ENCODE data around the gene MAP6D1.

MAP6D1 gene

GRCh38 chr3:183811638-183812037 lies 13.7 kb downstream of the MAP6D1 start:
- H3K36me3 ChIP-seq (ENCODE audit: control insufficient read depth in 1 of 2, insufficient read depth in 2 of 2, low read length in 2 of 2), result peaks cover 46 to 50% of the 10 kb centered on the region in 2 donors

GRCh38 chr3:183810643-183811594 lies 14.5 kb downstream of the MAP6D1 start:
- peaks cover 49 to 58% of the 10 kb centered on the region in 2 donors for H3K36me3 ChIP-seq (ENCODE audit: control insufficient read depth in 1 of 2, insufficient read depth in 2 of 2, low read length in 2 of 2)
- no peak overlapping the region for H3K4me3 ChIP-seq (ENCODE audit: low read depth in 1 of 2, low read length in 2 of 2)
- peaks cover 0 to 6% of the 10 kb centered on the region in 2 donors for H3K4me1 ChIP-seq (ENCODE audit: control insufficient read depth in 1 of 2, insufficient read depth in 2 of 2, low read length in 2 of 2)

More at GRCh38 chr3:183811638-183812037, 13.7 kb downstream of the MAP6D1 start:
- H3K4me1 ChIP-seq (ENCODE audit: control insufficient read depth in 1 of 2, insufficient read depth in 2 of 2, low read length in 2 of 2), result peaks cover 0 to 6% of the 10 kb centered on the region in 2 donors
- H3K9me3 ChIP-seq (ENCODE audit: control insufficient read depth in 1 of 2, low read length in 2 of 2), result no peaks in the 10 kb centered on the region
- no peak overlapping the region for H3K27ac ChIP-seq (ENCODE audit: low read length)
- H3K27me3 ChIP-seq (ENCODE audit: low read depth, low read length), result no peaks in the 10 kb centered on the region
- H3K4me3 ChIP-seq (ENCODE audit: low read depth in 1 of 2, low read length in 2 of 2), result no peak overlapping the region

GRCh38 chr3:183809270-183809669 lies 16.1 kb downstream of the MAP6D1 start:
- no peaks in the 10 kb centered on the region for H3K9me3 ChIP-seq (ENCODE audit: control insufficient read depth in 1 of 2, low read length in 2 of 2)
- H3K4me3 ChIP-seq (ENCODE audit: low read depth in 1 of 2, low read length in 2 of 2), result no peak overlapping the region
- H3K27me3 ChIP-seq (ENCODE audit: low read depth, low read length), result no peaks in the 10 kb centered on the region
- H3K36me3 ChIP-seq (ENCODE audit: control insufficient read depth in 1 of 2, insufficient read depth in 2 of 2, low read length in 2 of 2), result peaks cover 56 to 74% of the 10 kb centered on the region in 2 donors
- peaks cover 0 to 6% of the 10 kb centered on the region in 2 donors for H3K4me1 ChIP-seq (ENCODE audit: control insufficient read depth in 1 of 2, insufficient read depth in 2 of 2, low read length in 2 of 2)
- H3K27ac ChIP-seq (ENCODE audit: low read length), result no peak overlapping the region

More at GRCh38 chr3:183810643-183811594, 14.5 kb downstream of the MAP6D1 start:
- Histone ChIP-seq H3K27me3 (ENCODE audit: low read depth, low read length) (no peaks in the 10 kb centered on the region), H3K9me3 (ENCODE audit: control insufficient read depth in 1 of 2, low read length in 2 of 2) (no peaks in the 10 kb centered on the region), H3K27ac (ENCODE audit: low read length) (no peak overlapping the region)

GRCh38 chr3:183808355-183808754 lies 17.0 kb downstream of the MAP6D1 start:
- H3K27ac ChIP-seq (ENCODE audit: low read length), result no peak overlapping the region
- H3K36me3 ChIP-seq (ENCODE audit: control insufficient read depth in 1 of 2, insufficient read depth in 2 of 2, low read length in 2 of 2), result peaks cover 59 to 83% of the 10 kb centered on the region in 2 donors
- H3K4me3 ChIP-seq (ENCODE audit: low read depth in 1 of 2, low read length in 2 of 2), result no peak overlapping the region
- H3K27me3 ChIP-seq (ENCODE audit: low read depth, low read length), result no peaks in the 10 kb centered on the region
- peaks cover 0 to 6% of the 10 kb centered on the region in 2 donors for H3K4me1 ChIP-seq (ENCODE audit: control insufficient read depth in 1 of 2, insufficient read depth in 2 of 2, low read length in 2 of 2)
- no peaks in the 10 kb centered on the region for H3K9me3 ChIP-seq (ENCODE audit: control insufficient read depth in 1 of 2, low read length in 2 of 2)

- Histone ChIP-seq H3K9me3 (ENCODE audit: control insufficient read depth in 1 of 2, low read length in 2 of 2) (no peaks in the 10 kb centered on the region), H3K27ac (ENCODE audit: low read length) (no peak overlapping the region), H3K36me3 (ENCODE audit: control insufficient read depth in 1 of 2, insufficient read depth in 2 of 2, low read length in 2 of 2) (peaks cover 59 to 88% of the 10 kb centered on the region in 2 donors), H3K27me3 (ENCODE audit: low read depth, low read length) (no peaks in the 10 kb centered on the region), H3K4me3 (ENCODE audit: low read depth in 1 of 2, low read length in 2 of 2) (no peak overlapping the region), H3K4me1 (ENCODE audit: control insufficient read depth in 1 of 2, insufficient read depth in 2 of 2, low read length in 2 of 2) (peaks cover 0 to 3% of the 10 kb centered on the region in 2 donors)
Measured at GRCh38 chr3:183807881-183808280, 17.5 kb downstream of the MAP6D1 start.

- H3K9me3 ChIP-seq (ENCODE audit: control insufficient read depth in 1 of 2, low read length in 2 of 2), result no peaks in the 10 kb centered on the region
- no peak overlapping the region for H3K4me3 ChIP-seq (ENCODE audit: low read depth in 1 of 2, low read length in 2 of 2)
- no peaks in the 10 kb centered on the region for H3K4me1 ChIP-seq (ENCODE audit: control insufficient read depth in 1 of 2, insufficient read depth in 2 of 2, low read length in 2 of 2)
- peaks cover 60 to 90% of the 10 kb centered on the region in 2 donors for H3K36me3 ChIP-seq (ENCODE audit: control insufficient read depth in 1 of 2, insufficient read depth in 2 of 2, low read length in 2 of 2)
- no peaks in the 10 kb centered on the region for H3K27me3 ChIP-seq (ENCODE audit: low read depth, low read length)
- no peak overlapping the region for H3K27ac ChIP-seq (ENCODE audit: low read length)
Measured at GRCh38 chr3:183807209-183807728, 18.1 kb downstream of the MAP6D1 start.

- no peaks in the 10 kb centered on the region for H3K4me1 ChIP-seq (ENCODE audit: control insufficient read depth in 1 of 2, insufficient read depth in 2 of 2, low read length in 2 of 2)
- peaks cover 58 to 92% of the 10 kb centered on the region in 2 donors for H3K36me3 ChIP-seq (ENCODE audit: control insufficient read depth in 1 of 2, insufficient read depth in 2 of 2, low read length in 2 of 2)
- no peak overlapping the region for H3K27ac ChIP-seq (ENCODE audit: low read length)
- H3K4me3 ChIP-seq (ENCODE audit: low read depth in 1 of 2, low read length in 2 of 2), result no peak overlapping the region
- H3K27me3 ChIP-seq (ENCODE audit: low read depth, low read length), result no peaks in the 10 kb centered on the region
- no peaks in the 10 kb centered on the region for H3K9me3 ChIP-seq (ENCODE audit: control insufficient read depth in 1 of 2, low read length in 2 of 2)
Measured at GRCh38 chr3:183802989-183803388, 22.4 kb downstream of the MAP6D1 start.

- Histone ChIP-seq H3K36me3 (ENCODE audit: control insufficient read depth in 1 of 2, insufficient read depth in 2 of 2, low read length in 2 of 2) (peaks cover 50 to 83% of the 10 kb centered on the region in 2 donors), H3K4me1 (ENCODE audit: control insufficient read depth in 1 of 2, insufficient read depth in 2 of 2, low read length in 2 of 2) (no peaks in the 10 kb centered on the region), H3K27ac (ENCODE audit: low read length) (no peak overlapping the region), H3K9me3 (ENCODE audit: control insufficient read depth in 1 of 2, low read length in 2 of 2) (no peaks in the 10 kb centered on the region), H3K27me3 (ENCODE audit: low read depth, low read length) (no peaks in the 10 kb centered on the region), H3K4me3 (ENCODE audit: low read depth in 1 of 2, low read length in 2 of 2) (no peak overlapping the region)
Measured at GRCh38 chr3:183801601-183802000, 23.8 kb downstream of the MAP6D1 start.

- Histone ChIP-seq H3K27ac (ENCODE audit: low read length) (no peak overlapping the region), H3K27me3 (ENCODE audit: low read depth, low read length) (no peaks in the 10 kb centered on the region), H3K4me3 (ENCODE audit: low read depth in 1 of 2, low read length in 2 of 2) (no peak overlapping the region), H3K9me3 (ENCODE audit: control insufficient read depth in 1 of 2, low read length in 2 of 2) (no peaks in the 10 kb centered on the region), H3K4me1 (ENCODE audit: control insufficient read depth in 1 of 2, insufficient read depth in 2 of 2, low read length in 2 of 2) (no peaks in the 10 kb centered on the region), H3K36me3 (ENCODE audit: control insufficient read depth in 1 of 2, insufficient read depth in 2 of 2, low read length in 2 of 2) (peaks cover 38 to 70% of the 10 kb centered on the region in 2 donors)
Measured at GRCh38 chr3:183800243-183800863, 25.0 kb downstream of the MAP6D1 start.

GRCh38 chr3:183799461-183799860 lies 25.9 kb downstream of the MAP6D1 start:
- peaks cover 38 to 62% of the 10 kb centered on the region in 2 donors for H3K36me3 ChIP-seq (ENCODE audit: control insufficient read depth in 1 of 2, insufficient read depth in 2 of 2, low read length in 2 of 2)
- no peaks in the 10 kb centered on the region for H3K9me3 ChIP-seq (ENCODE audit: control insufficient read depth in 1 of 2, low read length in 2 of 2)
- H3K27me3 ChIP-seq (ENCODE audit: low read depth, low read length), result no peaks in the 10 kb centered on the region
- H3K27ac ChIP-seq (ENCODE audit: low read length), result no peak overlapping the region
- H3K4me1 ChIP-seq (ENCODE audit: control insufficient read depth in 1 of 2, insufficient read depth in 2 of 2, low read length in 2 of 2), result no peaks in the 10 kb centered on the region
- H3K4me3 ChIP-seq (ENCODE audit: low read depth in 1 of 2, low read length in 2 of 2), result no peak overlapping the region

GRCh38 chr3:183797996-183798395 lies 27.4 kb downstream of the MAP6D1 start:
- H3K27ac ChIP-seq (ENCODE audit: low read length), result no peak overlapping the region
- no peaks in the 10 kb centered on the region for H3K27me3 ChIP-seq (ENCODE audit: low read depth, low read length)
- H3K4me3 ChIP-seq (ENCODE audit: low read depth in 1 of 2, low read length in 2 of 2), result no peak overlapping the region
- H3K36me3 ChIP-seq (ENCODE audit: control insufficient read depth in 1 of 2, insufficient read depth in 2 of 2, low read length in 2 of 2), result peaks cover 43 to 60% of the 10 kb centered on the region in 2 donors
- no peaks in the 10 kb centered on the region for H3K4me1 ChIP-seq (ENCODE audit: control insufficient read depth in 1 of 2, insufficient read depth in 2 of 2, low read length in 2 of 2)
- H3K9me3 ChIP-seq (ENCODE audit: control insufficient read depth in 1 of 2, low read length in 2 of 2), result no peaks in the 10 kb centered on the region
